ENCODE measurements around the gene CITED4.

- no peak for TF ChIP-seq TAF1 (IDR thresholded peaks at IDR 0.05; ENCODE audit: control insufficient read depth, extremely low read depth, insufficient read depth, low read length, severe bottlenecking)
- TF ChIP-seq JUN (IDR thresholded peaks at IDR 0.05; ENCODE audit: borderline replicate concordance, low read depth, low read length) = no peak
- no peak for TF ChIP-seq JUN (CRISPR knock-in tag; IDR thresholded peaks at IDR 0.05; ENCODE audit: borderline replicate concordance)
- TF ChIP-seq SREBF1 (IDR thresholded peaks at IDR 0.05; ENCODE audit: borderline replicate concordance, low read depth, low read length) = no peak
- no peak for TF ChIP-seq ZMIZ1 (IDR thresholded peaks at IDR 0.05; ENCODE audit: low read depth in 2 of 2, low read length in 2 of 2)
- TF ChIP-seq POLR2A (conservative IDR thresholded peaks at IDR 0.05) = no peak
- no peak for TF ChIP-seq CEBPB (tag; IDR thresholded peaks at IDR 0.05)
- TF ChIP-seq U2AF2 (optimal IDR thresholded peaks at IDR 0.05; ENCODE audit: low read depth, low read length) = no peak
These were observed 36.2 kb downstream of the CITED4 start for GRCh38 chr1:40825996-40826395.

Data from K562 (cell line).